UCSD-AML1 (cell line): ENCODE results near the gene BARHL2.

Experiments
- DNase-seq: peaks from one replicate; lab custom pipeline; 2025; ENCODE audit not compliant: unreplicated experiment; lab: John Stamatoyannopoulos, UW

The BARHL2 gene

DNA sequence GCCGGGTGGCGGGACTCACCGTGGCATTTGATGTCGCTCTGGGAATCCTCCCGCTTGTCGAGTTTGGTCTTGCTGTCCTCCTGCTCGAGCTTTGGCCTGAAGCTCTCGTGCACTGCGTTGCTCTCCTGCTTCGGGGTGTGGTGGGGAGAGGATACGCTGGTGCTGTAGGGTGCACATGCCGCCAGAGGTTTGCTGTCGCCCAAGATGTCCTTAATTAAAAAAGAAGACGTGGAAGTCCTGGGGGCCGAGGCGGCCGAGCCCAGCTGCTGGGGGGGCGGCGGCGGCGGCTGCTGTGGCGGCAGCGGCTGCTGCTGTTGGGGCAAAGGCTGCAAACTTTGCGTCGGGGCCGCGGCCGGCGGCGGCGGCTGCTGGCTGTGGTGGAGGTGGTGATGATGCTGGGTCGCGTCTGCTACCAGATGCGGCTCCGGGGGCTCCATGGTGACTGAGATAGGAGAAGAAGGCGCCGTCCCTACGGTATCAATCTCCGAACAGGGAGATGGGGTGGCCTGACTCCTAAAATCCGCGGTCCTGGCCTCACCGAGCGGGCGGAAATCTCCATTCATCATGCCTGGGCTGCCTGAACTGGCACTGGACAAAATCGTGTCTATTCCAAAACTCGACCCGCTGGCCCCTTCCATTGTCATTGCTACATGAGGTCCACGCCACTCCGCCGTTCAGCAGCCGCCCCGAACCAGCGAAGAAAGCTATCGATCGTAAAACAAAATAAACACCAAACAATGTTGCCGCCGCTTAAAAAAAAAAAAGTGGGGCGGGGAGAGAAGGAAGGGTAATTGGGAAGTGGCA, at the start of gene BARHL2:
Gene BARHL2 (minus strand): TSS at position 751 of the 804 bp plus-strand sequence. CDS start 107 bp downstream, at position 644.
- no peak for DNase-seq

DNA sequence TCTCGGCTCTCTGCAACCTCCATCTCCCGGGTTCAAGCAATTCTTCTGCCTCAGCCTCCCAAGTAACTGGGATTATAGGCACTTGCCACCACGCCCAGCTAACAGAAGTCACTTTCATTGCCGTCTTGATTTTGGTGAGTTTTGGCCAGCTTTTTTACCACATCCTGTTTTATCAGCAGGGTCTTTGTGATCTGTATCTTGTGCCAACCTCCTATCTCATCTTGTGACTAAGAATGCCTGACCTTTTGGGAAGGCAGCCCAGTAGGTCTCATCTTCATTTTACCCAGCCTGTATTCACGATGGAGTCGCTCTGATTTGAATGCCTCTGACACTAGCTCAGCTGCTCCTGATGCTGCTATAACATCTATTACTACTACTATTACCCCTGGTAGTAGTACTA, 46.8 kb upstream of the BARHL2 start:
- no peak for DNase-seq

DNA sequence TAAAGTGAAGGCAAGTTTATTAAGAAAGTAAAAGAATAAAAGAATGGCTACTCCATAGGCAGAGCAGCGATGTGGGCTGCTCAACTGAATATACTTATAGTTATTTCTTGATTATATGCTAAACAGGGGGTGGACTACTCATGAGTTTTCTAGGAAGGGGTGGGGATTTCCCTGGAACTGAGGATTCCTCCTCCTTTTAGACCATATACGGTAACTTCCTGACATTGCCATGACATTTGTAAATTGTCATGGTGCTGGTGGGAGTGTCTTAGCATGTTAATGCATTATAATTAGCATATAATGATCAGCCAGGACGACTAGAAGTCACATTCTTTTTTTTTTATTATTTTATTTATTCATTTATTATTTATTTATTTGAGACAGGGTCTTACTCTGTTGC, 46.4 kb upstream of the BARHL2 start:
- no peak for DNase-seq

DNA sequence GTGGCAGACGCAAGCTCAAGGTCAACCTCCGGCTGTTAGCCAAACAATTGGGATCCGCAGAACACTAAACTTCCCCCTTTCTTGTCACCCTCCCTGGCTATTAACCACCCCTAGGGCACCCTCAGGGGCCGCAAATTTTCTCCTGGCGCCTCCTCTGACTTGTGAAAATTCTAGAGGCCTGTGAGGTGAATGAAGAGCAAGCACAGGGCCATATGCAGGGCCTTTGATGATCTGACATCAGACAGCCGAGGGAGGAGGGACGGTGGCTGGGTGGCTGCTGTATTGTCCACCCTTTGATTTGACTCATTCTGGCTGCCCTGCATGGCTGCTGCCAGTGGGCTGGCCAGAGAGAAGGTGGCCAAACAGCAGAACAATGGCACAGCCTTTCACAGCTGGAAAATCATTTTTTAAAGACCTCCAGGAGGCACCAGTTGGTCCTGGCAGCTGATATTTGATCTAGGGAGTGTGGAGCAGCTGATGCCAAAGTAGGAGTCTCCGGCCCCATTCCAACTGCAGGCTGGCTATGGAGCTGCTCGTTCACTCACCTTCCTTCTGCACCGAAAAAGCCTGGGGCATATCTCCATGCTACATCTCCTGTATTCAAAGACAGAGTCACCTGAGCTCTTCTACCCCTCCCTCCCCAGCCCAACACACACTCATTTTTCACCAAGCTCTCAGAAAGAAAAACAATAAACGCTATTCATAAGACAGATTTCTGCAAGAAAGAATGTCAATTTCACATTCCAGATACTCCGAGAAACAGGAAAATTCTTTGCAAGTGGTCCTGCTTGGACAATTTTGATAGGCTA, 44.9 kb upstream of the BARHL2 start:
- no peak for DNase-seq

DNA sequence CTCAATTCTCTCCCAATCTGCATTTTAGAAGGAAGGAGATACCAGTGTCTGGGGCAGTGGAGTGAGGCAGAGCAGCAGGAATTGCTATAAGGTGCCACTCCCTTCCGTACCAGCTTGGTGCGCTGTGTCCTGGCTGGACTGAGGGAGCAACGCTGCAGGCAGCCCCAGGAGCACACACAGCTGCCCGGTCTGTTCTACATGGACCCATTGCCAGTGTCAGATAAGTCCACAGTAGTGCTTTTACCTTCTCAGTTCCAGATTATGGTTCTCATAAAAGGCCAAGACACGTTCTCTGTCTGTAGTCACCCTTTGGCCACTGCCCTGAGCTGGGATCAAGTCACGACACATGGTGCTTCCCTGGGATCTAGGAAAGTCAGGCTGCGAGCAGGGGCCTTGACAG, 44.1 kb upstream of the BARHL2 start:
- DNase-seq: no peak

DNA sequence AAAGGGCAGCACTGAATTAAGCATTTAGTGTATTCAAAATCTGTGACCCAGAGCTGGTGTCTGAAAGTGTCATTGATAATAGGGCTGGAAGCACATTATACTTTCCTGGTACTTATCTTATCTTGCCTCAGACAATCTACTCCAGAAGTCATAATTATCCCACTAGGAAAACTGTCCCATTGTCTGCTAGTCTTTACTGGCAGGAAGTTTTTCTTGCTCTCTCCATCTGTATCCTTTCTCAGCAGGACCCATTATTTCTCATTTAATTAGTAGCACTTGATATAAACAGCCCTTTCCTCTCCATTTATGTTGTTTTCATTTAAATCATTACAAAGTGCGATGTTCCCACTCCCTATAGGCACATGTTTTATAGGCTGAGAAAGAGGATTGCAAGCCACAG, 36.5 kb upstream of the BARHL2 start:
- DNase-seq: no peak

DNA sequence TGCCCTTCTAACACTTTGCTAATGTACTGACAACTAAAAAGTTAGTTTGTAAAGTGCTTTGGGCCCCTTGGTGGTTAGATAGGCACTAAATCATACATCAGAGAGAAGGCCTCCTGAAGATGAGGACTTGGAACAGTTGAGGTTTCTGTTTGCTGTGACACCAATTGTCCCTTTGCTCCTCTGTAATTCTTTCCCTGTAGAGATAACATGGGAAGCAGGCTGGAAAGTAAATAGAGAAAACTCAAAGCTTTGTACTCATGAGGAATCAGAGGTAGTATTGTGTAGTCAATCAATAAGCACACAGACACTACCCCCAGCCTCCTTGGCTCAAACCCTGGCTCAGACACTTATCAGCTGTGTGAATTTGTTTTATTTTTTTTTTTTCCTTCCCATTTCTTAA, 31.6 kb upstream of the BARHL2 start:
- no peak for DNase-seq

DNA sequence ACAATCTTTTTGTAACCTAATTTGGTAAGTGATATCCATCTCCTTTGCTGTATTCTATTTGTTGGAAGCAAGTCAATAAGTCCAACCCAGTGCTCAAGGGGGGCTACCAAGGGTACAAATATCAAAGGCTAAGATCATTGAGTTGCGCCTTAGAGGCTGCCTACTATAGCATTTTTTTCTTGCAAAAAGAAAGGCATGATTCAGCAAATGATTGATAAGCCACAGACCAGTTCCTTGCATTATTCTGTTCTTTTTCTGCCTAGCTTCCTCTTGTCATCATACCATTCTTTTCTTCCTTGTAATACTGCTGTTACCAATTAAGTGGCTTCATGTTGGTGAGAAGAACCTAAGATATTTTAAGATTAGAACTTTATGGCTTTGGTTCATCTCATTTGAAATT, 29.8 kb upstream of the BARHL2 start:
- DNase-seq: no peak

DNA sequence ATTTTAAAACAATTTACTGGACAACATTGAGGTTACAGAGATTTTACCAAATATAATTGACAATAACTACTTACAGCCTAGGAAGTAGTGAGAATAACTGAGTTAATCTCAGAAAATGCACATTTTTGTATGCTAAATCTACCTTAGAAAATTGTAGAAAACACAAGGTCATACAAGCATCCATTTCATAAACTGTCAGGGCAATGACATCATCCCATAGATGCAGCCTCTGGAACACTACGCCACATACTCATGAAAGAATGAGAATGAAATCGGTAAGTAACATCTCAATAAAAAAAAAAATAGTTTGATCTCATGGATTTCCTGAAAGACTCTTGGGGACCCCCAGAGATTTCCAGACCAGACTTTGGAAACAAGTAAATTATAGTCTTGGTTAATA, 28.9 kb upstream of the BARHL2 start:
- DNase-seq: no peak

DNA sequence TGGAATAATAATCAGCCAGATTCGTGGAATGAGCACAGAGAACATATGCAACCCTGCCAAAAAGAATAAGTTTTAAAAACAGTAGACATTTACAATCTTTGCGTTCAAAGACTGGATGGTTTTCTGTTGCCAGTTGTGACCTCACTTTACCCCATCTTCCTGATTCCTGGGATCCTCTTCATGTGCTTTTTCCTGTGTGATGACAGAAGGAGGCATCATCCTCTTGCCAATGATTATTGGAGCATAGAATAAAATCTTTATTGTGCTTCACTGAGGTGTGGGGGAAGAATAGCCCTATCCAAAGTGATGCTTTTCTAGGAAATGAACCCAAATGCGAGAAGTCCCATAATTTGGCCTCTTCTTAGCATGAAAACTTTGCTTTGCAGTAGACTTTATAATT, 15.0 kb upstream of the BARHL2 start:
- no peak for DNase-seq

DNA sequence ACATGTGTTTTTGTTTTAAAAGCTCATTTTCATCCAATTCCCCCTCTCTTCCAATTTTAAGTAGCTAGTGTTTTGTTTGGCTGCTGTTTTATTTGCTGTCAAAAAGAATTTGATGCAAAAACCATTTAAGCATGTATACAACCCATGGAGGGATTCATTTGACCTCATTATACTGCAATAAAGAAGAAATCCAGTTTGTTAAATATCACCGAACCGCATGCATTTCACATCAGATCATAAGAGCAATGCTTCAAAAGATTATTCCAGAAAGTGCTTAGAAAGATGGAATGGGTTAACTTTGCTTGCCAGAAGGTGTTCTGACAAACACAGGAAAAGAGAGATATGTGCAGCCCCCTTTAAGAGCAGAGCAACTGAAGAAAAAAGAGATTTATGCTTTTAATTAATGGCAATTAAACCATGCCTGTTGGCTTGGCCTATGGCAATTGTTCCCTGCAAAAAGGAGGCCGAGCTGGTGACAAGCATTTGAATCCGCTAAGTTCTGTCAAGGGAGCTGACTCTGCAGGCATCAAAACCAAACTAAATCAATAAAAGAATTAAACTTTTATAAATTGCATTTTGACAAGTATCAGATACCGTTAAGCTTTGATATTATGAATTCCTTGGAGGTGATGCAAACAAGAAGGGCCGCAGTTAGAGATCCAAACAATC, 14.4 kb upstream of the BARHL2 start:
- DNase-seq: no peak

DNA sequence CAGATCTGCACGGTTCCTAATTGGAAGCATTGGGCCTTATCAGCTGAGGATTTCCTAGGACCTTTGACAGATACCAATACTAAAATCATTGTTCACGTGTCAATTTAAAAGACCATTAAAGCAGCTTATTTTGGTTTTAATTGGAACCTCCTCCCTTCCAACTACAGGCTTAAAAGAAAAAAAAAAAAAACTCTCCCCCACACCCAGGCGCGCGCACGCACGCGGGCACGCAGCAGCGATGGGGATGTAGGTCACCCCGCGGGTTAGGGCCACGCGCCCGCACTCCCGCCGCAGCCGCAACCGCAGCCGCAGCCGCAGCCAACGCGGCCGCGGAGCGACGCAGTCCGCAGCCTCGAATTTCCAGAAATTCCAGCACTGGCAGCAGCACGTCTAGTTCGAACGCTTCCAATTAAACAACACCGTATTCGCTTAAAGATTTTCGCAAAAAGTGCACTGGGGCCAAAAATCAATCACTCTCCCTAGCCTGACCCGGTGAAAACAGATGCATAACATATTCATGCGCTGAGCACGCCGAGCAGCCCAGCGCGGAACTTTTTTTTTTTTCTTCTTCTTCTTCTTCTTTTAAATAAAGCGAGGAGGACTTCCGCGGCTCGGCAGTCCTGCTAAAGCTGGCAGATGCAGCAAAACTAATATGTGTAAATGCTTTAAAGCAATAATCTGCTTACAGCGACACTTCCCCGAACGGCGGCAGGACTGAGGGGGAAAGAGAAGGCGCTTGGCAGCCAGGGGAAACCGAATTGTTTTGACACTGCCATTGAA, 13.3 kb upstream of the BARHL2 start:
- DNase-seq: no peak

DNA sequence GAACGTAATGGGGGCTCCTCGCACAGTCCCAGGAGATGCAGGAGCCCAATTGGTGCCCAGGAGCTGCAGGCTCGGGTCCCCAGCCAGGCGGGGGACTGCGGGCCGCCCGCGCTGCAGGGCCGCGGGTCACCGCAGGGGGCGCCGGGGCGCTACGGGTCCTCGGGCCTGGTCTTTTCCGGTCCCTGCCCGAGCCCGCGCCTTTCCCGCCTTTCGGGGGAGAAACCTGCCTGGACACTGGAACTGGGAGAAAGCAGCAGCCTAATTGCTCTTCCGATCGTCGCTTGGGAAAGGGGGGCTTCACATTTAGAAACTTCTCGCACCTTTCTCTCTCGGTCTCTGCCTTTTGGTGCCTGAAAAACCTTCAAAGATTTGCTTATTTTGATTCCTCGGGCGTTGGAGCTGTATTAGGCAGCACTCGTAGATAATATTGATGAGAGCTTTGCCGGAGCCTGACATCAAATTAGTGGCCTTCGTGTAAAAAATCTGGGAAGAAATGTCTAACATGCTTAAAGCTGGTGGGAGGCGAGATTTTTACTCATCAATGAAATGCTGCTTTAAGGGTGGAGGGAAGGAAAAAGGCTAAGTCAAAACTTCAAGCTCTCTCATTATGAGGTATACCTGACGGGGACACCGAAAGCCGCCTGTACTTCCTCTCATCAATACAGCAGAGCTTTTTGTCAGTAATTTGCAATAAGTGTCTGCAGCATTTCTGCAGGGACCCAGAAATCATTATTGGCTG, 12.6 kb upstream of the BARHL2 start:
- no peak for DNase-seq

DNA sequence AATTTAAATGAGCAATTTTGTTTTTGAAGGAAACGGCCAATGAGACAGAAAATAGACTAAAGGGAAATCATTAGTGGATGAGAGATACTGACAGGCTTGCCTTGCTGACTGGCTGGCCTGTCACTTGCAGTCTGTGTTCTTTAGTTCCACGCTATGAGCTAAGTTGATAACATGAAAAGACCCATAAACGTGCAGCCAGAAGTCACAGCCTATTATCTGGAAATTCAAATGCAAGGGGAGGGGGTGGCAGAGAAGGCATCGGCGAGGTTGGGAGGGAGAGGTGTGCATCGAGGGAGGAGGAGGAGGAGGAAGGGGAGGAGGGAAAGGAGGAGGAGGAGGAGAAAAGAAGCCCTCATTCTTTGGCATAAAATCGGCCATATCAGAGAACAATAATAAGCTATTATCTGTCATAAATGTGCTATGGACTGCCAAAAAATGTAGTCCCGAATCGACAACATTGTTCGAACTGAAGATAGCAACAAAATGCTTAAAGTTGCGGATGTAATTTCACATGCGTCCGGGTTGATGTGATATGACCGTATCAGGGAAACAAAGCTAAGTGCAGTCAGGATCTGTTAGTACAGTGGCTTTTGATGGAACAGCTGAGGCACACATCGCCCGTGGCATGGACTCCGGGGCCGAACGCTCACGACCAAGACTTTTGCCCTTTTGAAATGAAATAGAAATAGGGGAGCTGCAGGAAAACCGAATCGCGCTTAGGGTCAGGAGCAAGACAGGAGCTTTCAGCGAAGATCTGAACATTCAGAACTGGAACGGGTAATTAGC, 11.6 kb upstream of the BARHL2 start:
- no peak for DNase-seq

DNA sequence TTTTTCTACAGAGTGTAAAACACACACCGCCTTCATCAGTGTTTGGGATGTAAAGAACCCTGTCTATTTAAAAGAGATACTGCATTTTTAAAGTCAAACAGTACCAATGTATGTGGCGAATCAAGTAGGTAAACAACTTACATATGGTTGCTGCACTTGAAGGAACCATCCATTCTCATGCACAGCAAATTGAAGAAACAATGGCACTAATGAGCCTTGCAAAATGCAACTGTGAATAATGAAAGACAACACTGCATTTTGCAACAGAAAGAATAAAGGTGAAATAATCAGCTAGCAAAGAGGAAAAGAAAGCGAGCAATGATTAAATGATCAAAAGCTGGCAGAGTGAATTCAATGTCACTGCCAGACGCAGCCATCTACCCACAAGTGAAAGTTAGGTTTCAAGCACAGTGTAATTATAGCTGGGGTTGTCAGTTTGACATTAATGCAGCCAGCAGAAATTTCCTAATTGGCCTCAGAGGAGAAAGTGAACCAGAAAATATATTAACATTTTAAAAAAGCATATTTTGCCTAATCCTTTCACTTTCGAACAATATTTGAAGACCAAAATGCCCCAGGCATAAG, 10.9 kb upstream of the BARHL2 start:
- no peak for DNase-seq

DNA sequence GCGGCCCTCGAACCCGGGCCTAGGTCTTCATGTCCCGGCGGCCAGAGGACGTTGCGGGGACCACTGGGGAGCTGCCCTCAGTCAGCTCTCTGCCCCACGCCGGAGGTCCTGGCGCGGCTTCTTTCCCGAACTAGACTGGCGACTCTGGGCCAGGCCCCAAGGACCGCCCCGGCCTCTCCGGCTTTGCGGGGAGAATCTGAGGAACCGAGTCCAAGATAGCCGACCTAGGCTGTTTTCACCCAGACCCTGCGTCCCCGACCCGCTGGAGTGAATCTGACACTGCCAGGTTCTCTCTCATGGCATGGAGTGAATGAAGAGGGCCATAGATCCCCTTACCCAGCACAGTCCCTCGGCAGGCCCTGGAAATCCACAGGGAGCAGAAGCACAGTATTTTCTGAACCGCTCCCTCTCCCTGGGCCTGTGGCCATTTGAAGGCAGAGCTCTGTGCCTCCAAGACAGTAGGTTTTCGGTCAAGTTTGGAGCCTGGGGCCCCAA, 9.9 kb upstream of the BARHL2 start:
- no peak for DNase-seq

DNA sequence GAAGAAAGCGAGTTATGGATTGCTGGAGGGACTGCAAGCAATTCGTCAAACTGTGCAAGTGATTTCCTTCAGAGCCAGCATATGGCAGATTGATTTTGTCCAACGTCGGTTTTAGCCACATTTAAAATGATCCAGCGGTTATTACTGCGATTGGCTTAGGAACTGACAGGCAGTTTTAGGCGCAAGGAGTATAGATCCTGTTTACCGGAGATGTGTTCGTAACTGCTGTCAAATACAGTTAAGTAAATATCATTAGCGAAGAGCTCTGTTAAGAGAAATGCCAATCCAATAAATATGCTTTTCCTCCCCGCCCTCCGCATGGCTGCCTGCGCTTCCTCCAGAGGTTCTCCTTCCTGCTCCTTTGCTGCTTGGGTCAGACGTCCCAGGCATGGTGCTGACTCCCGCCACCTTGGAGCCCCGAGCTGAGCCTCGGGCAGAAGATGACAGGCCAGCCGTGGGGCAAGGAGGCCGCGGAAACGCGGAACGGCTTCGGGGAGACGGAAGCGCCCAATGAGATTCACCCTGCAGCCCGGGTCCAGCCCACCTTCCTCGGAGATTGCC, 9.4 kb upstream of the BARHL2 start:
- no peak for DNase-seq

DNA sequence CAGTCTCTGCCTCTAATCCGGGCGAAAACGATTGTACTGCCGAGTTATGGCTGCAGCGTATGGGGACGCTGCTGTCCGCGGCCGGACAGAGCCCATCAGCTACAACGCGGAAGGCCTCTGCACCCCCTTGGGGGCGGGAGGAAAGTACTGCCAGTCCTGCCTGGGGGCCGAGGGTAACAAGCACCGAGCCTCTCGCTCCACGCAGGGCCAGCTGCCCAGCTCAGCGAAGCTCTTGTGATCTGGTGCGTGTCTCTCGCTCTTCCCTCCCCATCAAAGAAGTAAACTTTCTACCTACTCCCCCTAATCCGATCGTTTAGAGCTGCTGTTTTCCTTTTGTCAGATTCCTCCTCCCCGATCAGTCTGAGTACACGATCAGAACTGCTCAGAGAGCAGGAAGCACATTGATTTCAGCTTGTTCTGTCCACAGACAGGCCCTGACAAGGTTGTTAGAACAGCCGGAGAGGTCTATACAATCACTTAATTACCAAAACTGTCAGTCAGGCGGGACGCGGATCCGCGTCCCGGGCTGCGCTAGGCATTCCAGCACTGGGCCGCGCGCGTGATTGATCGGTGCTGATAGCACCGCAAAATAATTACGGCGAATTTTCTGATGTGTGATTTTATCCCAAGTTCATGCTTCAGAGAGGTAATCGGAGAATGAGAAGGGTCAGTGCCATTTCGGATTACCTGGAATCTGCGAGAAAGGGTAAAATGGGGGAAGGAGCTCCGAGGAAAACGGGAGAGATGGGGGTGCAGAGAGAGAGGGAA, 8.7 kb upstream of the BARHL2 start:
- no peak for DNase-seq
